Endodermal cell (in vitro differentiated cells): ENCODE measurements around the gene NOM1. TPM values are rescaled to one million over a fixed set of nuclear protein-coding genes. Genes with fewer than 3 reads are reported as not detected.
"Not testable (repeated sequence)": the region's sequence is repeated elsewhere in the genome, so short reads cannot be mapped to it uniquely, and the experiment has no call there.

Experiments used
- DNase-seq: peaks from one replicate; pipeline ENCODE4 v3.0.0-alpha.2; 2017
- H3K27ac ChIP-seq: 2 replicates; pipeline ENCODE4 v1.5.1; 2013; ENCODE audit warnings: mild to moderate bottlenecking, low read depth, low read length, moderate library complexity
- H3K27me3 ChIP-seq: 2 replicates; pipeline ENCODE4 v1.6.1; 2013; ENCODE audit warnings: mild to moderate bottlenecking, low read length, moderate library complexity; ENCODE audit not compliant: insufficient read depth, control insufficient read depth, poor library complexity, severe bottlenecking
- H3K36me3 ChIP-seq: 2 replicates; pipeline ENCODE4 v1.7.0; 2013; ENCODE audit warnings: mild to moderate bottlenecking, low read length, moderate library complexity; ENCODE audit not compliant: control insufficient read depth, insufficient read depth
- H3K4me1 ChIP-seq: one replicate; pipeline ENCODE4 v1.7.0; 2013; ENCODE audit warnings: low read length; ENCODE audit not compliant: control insufficient read depth, insufficient read depth
- H3K4me3 ChIP-seq: 2 replicates; pipeline ENCODE4 v1.5.1; 2013; ENCODE audit warnings: mild to moderate bottlenecking, low read length, moderate library complexity
- H3K9ac ChIP-seq: 2 replicates; pipeline ENCODE4 v1.6.1; 2013; ENCODE audit warnings: mild to moderate bottlenecking, low read length, moderate library complexity; ENCODE audit not compliant: poor library complexity, severe bottlenecking; ENCODE audit errors: extremely low read depth
- H3K9me3 ChIP-seq: 2 replicates; pipeline ENCODE4 v1.6.1; 2013; ENCODE audit warnings: mild to moderate bottlenecking, low read length, moderate library complexity; ENCODE audit not compliant: control insufficient read depth
- H3K27ac Mint-ChIP-seq: 2 replicates; pipeline ENCODE4 v1.8.0; 2020; ENCODE audit warnings: mixed read lengths
- H3K27me3 Mint-ChIP-seq: 2 replicates; pipeline ENCODE4 v1.8.0; 2021; ENCODE audit warnings: mild to moderate bottlenecking, mixed read lengths; ENCODE audit not compliant: insufficient read depth
- H3K36me3 Mint-ChIP-seq: 2 replicates; pipeline ENCODE4 v1.8.0; 2020; ENCODE audit warnings: low read depth, mixed read lengths
- H3K4me1 Mint-ChIP-seq: 2 replicates; pipeline ENCODE4 v1.8.0; 2020; ENCODE audit warnings: mixed read lengths
- H3K4me3 Mint-ChIP-seq: 2 replicates; pipeline ENCODE4 v1.8.0; 2020; ENCODE audit warnings: mild to moderate bottlenecking, moderate library complexity, mixed read lengths
- H3K9me3 Mint-ChIP-seq: 2 replicates; pipeline ENCODE4 v1.8.0; 2020; ENCODE audit warnings: mild to moderate bottlenecking, mixed read lengths
- WGBS, 2 experiments: methylation state at CpG; one replicate each; pipeline versions ENCODE4 v1.1.5 to v1.1.7; 2013; ENCODE audit warnings: missing lambda C conversion rate in 2 of 2, mixed read lengths in 1 of 2; ENCODE audit not compliant: insufficient coverage in 1 of 2, insufficient read length in 1 of 2; 5-methylcytosine and 5-hydroxymethylcytosine counted together
- total RNA-seq, 2 donors: library from RNA; stranded (reverse); fragmentation: NEBNext Ultra II Directional in 1 of 2; extraction: Animal tissue kit (Norgen Biotek cat#: 25700) in 1 of 2; gene quantifications; 2 replicates in 1 of 2; 3 replicates in 1 of 2; pipeline ENCODE4 v1.2.1, GENCODE V29; 2021
- TF ChIP-seq, protein P1 (sequence below): fragments of 200-600 bp; sonication (generic); conservative IDR thresholded peaks from 2 replicates; pipeline ENCODE4 v1.5.0; 2021; ENCODE audit warnings: antibody characterized with exemption, mild to moderate bottlenecking

NOM1 gene
- total RNA-seq, 2 donors from 2014 or later: 22.8 to 27.0 TPM

DNA sequence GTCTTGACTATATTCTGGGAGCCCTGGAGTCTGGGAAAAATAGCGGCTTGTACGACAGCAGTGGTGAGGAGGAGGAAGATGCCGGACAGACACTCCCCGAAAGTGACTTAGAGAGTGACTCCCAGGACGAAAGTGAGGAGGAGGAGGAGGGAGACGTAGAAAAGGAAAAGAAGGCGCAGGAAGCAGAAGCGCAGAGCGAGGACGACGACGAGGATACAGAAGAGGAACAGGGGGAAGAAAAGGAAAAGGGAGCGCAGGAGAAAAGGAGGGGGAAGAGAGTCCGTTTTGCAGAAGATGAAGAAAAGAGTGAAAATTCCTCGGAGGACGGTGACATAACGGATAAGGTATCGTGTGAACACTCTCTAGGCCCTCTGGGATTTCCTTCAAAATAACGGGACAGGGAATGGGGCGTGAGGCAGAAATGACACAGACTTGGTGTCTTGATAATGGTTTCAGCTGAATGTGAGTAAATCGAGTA lies 908 bp downstream of the NOM1 start:
- no peaks in the 10 kb centered on the region for H3K9me3 ChIP-seq
- peak overlapping the region; percentile 80 for H3K27ac Mint-ChIP-seq
- H3K27ac ChIP-seq: no peak overlapping the region

DNA sequence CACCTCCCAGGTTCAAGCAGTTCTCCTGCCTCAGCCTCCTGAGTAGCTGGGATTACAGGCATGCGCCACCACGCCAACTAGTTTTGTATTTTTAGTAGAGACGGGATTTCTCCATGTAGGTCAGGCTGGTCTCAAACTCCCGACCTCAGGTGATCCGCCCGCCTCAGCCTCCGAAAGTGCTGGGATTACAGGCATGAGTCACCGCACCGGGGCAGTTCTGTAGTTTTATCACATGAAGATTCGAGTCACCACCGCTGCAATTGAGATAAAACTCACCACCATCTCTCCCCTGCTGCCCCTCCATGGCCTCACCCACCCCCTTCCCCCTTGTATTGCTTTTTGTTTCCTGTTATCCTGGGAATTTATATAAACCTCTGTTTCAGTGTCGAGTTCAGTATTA lies 3.7 kb downstream of the NOM1 start:
- H3K4me1 ChIP-seq, H3K27me3 ChIP-seq, H3K9ac ChIP-seq, H3K9me3 ChIP-seq, H3K27me3 Mint-ChIP-seq, H3K9me3 Mint-ChIP-seq, H3K27ac ChIP-seq, H3K27ac Mint-ChIP-seq, H3K4me3 Mint-ChIP-seq, H3K4me3 ChIP-seq: not testable (repeated sequence)
- DNase-seq: peak; percentile 23
- Mint-ChIP-seq H3K4me1 (peaks cover 18% of the 10 kb centered on the region), H3K36me3 (peaks cover 53% of the 10 kb centered on the region)
- WGBS, 2 experiments: 20 to 77% methylated on average over 1 to 12 of the region's 12 CpGs
- H3K36me3 ChIP-seq: peaks cover 52% of the 10 kb centered on the region

More for the DNA sequence above, 908 bp downstream of the NOM1 start:
- H3K36me3 Mint-ChIP-seq: peaks cover 35% of the 10 kb centered on the region
- Histone ChIP-seq H3K4me1 (no peaks in the 10 kb centered on the region), H3K4me3 (peak overlapping the region; percentile 82), H3K9ac (peak overlapping the region; percentile 62), H3K36me3 (peaks cover 34% of the 10 kb centered on the region), H3K27me3 (no peaks in the 10 kb centered on the region)
- WGBS, 2 experiments: 1 to 2% methylated on average over 20 to 21 of the region's 21 CpGs
- TF ChIP-seq, protein P1, sequence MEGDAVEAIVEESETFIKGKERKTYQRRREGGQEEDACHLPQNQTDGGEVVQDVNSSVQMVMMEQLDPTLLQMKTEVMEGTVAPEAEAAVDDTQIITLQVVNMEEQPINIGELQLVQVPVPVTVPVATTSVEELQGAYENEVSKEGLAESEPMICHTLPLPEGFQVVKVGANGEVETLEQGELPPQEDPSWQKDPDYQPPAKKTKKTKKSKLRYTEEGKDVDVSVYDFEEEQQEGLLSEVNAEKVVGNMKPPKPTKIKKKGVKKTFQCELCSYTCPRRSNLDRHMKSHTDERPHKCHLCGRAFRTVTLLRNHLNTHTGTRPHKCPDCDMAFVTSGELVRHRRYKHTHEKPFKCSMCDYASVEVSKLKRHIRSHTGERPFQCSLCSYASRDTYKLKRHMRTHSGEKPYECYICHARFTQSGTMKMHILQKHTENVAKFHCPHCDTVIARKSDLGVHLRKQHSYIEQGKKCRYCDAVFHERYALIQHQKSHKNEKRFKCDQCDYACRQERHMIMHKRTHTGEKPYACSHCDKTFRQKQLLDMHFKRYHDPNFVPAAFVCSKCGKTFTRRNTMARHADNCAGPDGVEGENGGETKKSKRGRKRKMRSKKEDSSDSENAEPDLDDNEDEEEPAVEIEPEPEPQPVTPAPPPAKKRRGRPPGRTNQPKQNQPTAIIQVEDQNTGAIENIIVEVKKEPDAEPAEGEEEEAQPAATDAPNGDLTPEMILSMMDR: no peak
- H3K9me3 Mint-ChIP-seq: peaks cover 3% of the 10 kb centered on the region
- peak overlapping the region; percentile 81 for H3K4me3 Mint-ChIP-seq
- peaks cover 12% of the 10 kb centered on the region for H3K27me3 Mint-ChIP-seq
- DNase-seq: no peak
- H3K4me1 Mint-ChIP-seq: peaks cover 18% of the 10 kb centered on the region

- TF ChIP-seq, protein P1: no peak
- peaks cover 65% of the 10 kb centered on the region for H3K36me3 ChIP-seq
- no peaks in the 10 kb centered on the region for H3K27me3 Mint-ChIP-seq
- no peak overlapping the region for H3K9ac ChIP-seq
- no peak overlapping the region for H3K4me3 Mint-ChIP-seq
- DNase-seq: peak; percentile 17
- 93% methylated on average over 2 of the region's 2 CpGs; no CpG with 5 or more reads in 1 of the 2 experiments for WGBS, 2 experiments
- no peak overlapping the region for H3K27ac ChIP-seq
- no peaks in the 10 kb centered on the region for H3K27me3 ChIP-seq
- no peak overlapping the region for H3K4me3 ChIP-seq
- H3K4me1 ChIP-seq: no peaks in the 10 kb centered on the region
- H3K9me3 ChIP-seq: no peaks in the 10 kb centered on the region
- H3K36me3 Mint-ChIP-seq: peaks cover 66% of the 10 kb centered on the region
- no peak overlapping the region for H3K27ac Mint-ChIP-seq
- peaks cover 18% of the 10 kb centered on the region for H3K4me1 Mint-ChIP-seq
- H3K9me3 Mint-ChIP-seq: no peaks in the 10 kb centered on the region
These were observed 5.4 kb downstream of the NOM1 start for GRCh38 chr7:156954941-156955340.

DNA sequence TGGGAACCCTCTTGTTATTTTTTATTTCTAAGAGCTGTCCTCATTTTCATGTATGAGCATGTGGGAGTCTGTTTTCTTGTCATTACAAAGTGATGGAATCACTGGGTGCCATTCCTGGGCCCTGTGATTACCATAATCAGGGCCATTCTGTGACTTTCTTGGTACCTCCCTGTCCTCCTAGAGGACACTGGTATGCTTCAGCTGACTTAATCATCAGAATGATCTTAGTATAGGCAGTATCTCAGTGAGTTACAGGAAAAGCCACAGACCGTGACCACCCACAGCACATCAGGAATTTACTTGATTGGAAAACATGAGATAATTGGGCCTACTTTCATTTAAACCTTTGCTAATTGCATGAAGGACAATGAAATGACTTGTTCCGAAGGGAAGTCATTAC lies 7.2 kb downstream of the NOM1 start:
- 95 to 96% methylated on average over 2 of the region's 2 CpGs for WGBS, 2 experiments
- no peaks in the 10 kb centered on the region for H3K9me3 ChIP-seq
- DNase-seq: no peak
- no peak overlapping the region for H3K9ac ChIP-seq
- Mint-ChIP-seq H3K4me1 (peaks cover 5% of the 10 kb centered on the region), H3K27ac (no peak overlapping the region), H3K9me3 (no peaks in the 10 kb centered on the region), H3K36me3 (peaks cover 84% of the 10 kb centered on the region), H3K27me3 (no peaks in the 10 kb centered on the region), H3K4me3 (no peak overlapping the region)
- no peak overlapping the region for H3K27ac ChIP-seq
- TF ChIP-seq, protein P1: no peak
- H3K4me3 ChIP-seq: no peak overlapping the region
- H3K27me3 ChIP-seq: no peaks in the 10 kb centered on the region
- H3K36me3 ChIP-seq: peaks cover 78% of the 10 kb centered on the region
- H3K4me1 ChIP-seq: no peaks in the 10 kb centered on the region
